Measurements from ENCODE around the gene CASKIN1.

CASKIN1 gene, protein sequence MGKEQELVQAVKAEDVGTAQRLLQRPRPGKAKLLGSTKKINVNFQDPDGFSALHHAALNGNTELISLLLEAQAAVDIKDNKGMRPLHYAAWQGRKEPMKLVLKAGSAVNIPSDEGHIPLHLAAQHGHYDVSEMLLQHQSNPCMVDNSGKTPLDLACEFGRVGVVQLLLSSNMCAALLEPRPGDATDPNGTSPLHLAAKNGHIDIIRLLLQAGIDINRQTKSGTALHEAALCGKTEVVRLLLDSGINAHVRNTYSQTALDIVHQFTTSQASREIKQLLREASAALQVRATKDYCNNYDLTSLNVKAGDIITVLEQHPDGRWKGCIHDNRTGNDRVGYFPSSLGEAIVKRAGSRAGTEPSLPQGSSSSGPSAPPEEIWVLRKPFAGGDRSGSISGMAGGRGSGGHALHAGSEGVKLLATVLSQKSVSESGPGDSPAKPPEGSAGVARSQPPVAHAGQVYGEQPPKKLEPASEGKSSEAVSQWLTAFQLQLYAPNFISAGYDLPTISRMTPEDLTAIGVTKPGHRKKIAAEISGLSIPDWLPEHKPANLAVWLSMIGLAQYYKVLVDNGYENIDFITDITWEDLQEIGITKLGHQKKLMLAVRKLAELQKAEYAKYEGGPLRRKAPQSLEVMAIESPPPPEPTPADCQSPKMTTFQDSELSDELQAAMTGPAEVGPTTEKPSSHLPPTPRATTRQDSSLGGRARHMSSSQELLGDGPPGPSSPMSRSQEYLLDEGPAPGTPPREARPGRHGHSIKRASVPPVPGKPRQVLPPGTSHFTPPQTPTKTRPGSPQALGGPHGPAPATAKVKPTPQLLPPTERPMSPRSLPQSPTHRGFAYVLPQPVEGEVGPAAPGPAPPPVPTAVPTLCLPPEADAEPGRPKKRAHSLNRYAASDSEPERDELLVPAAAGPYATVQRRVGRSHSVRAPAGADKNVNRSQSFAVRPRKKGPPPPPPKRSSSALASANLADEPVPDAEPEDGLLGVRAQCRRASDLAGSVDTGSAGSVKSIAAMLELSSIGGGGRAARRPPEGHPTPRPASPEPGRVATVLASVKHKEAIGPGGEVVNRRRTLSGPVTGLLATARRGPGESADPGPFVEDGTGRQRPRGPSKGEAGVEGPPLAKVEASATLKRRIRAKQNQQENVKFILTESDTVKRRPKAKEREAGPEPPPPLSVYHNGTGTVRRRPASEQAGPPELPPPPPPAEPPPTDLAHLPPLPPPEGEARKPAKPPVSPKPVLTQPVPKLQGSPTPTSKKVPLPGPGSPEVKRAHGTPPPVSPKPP (N-terminal part only)

DNA sequence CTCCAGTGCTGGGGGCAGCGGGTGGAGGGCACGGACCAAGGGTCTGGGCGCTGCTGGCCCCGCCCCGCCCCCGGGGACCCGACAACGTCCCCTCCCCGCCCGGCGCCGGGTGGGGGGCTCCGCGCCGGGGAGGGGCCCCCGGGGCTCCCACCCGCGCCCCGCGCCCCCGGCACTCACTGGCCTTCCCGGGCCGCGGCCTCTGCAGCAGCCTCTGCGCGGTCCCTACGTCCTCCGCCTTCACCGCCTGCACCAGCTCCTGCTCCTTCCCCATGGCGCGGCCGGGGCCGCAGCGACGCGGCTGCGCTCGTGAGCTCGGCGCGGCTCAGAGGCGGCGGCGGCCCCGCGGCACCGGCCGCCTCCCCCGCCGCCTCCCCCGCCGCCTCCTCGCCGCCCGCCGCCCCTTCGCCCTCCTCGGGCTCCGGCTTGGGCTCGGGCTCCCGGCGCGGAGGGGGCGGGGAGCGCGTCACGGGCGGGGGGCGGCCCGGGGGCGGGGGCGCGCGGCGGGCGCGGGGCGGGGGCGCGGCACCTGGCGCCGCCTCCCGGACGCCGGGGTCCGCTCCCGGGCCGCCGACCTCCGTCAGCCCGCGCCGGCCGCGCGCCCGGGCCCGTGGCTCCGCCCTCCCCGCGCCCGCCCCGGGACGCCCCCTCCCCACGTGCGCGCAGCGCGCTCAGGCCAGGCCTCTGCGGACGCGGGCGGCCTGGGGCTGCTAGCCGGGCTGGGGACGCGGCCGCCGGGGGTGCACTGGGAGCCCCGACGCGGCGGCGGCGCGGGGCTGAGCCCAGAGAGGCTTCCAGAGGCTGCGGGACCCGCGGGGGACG, at the start of gene CASKIN1:
TSS of gene CASKIN1 (minus strand) at position 444 of the 819 bp plus-strand sequence. CDS start at position 271, 173 bp downstream.
- no peak for DNase-seq (ENCODE audit: extremely low read depth, low read depth)

DNA sequence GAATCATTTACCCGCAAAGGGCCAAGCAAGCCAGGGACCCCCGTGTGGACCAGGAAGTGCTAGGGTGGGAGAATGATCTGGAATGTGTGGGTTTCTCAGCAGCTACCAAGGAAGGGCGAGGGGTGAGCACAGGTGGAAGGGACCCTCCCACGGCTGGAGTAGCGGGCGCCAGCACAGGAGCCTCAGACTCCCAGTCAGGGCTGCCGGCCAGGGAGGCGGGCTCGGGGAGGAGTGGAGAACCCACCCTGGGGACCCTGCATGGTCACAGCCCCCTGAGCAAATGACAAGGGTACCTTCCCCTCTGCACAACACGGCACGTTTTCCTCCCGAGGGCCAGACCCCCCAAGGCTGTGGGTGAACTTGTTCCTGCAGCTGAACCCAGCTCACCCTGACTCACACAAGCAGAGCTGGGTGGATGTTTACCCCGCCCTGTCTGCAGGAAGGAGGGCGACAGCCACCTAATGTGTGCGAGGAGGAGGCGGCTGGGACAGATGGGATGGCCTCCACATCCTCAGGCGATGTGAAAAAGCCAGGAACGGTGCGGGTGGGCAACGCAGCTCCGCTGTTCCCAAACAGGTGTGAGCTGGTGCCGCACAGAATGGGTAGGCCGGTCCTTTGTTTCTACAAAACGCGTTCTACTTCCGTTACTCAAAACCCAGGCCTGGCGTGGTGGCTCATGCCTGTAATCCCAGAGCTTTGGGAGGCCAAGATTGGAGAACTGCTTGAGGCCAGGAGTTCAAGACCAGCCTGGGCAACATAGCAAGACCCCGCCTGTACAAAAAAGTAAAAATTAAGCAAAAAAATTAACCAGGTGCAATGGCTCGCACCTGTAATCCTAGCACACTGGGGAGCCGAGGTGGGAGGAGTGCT, 48.8 kb upstream of the CASKIN1 start:
- no peak for DNase-seq (ENCODE audit: extremely low read depth, low read depth)
- TF ChIP-seq, protein P1, sequence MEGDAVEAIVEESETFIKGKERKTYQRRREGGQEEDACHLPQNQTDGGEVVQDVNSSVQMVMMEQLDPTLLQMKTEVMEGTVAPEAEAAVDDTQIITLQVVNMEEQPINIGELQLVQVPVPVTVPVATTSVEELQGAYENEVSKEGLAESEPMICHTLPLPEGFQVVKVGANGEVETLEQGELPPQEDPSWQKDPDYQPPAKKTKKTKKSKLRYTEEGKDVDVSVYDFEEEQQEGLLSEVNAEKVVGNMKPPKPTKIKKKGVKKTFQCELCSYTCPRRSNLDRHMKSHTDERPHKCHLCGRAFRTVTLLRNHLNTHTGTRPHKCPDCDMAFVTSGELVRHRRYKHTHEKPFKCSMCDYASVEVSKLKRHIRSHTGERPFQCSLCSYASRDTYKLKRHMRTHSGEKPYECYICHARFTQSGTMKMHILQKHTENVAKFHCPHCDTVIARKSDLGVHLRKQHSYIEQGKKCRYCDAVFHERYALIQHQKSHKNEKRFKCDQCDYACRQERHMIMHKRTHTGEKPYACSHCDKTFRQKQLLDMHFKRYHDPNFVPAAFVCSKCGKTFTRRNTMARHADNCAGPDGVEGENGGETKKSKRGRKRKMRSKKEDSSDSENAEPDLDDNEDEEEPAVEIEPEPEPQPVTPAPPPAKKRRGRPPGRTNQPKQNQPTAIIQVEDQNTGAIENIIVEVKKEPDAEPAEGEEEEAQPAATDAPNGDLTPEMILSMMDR (IDR thresholded peaks at IDR 0.05; ENCODE audit: low read depth, low read length) = no peak

More for the DNA sequence above, at the start of gene CASKIN1:
- TF ChIP-seq, protein P1 (IDR thresholded peaks at IDR 0.05; ENCODE audit: low read depth, low read length) = no peak

DNA sequence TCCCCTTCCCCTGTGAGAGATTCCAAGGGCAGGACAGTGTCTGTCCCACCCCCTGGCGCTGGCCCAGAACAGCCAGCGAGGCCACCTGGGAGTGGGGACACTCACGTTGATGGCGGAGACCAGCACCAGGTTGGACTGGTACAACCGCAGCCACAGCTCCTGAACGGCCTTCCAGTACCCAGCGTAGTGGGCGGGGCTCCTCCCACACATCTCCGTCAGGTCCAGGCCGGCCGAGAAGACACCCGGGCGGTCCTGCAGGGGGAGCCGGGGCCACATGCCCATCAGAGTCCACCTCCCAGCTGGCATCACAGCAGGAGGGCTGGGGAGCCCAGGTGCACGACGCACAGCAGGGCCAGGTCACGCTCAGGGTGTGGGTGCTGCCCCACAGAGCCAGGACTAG, 47.9 kb upstream of the CASKIN1 start:
- TF ChIP-seq, protein P1 (IDR thresholded peaks at IDR 0.05; ENCODE audit: low read depth, low read length) = no peak
- DNase-seq (ENCODE audit: extremely low read depth, low read depth) = no peak

DNA sequence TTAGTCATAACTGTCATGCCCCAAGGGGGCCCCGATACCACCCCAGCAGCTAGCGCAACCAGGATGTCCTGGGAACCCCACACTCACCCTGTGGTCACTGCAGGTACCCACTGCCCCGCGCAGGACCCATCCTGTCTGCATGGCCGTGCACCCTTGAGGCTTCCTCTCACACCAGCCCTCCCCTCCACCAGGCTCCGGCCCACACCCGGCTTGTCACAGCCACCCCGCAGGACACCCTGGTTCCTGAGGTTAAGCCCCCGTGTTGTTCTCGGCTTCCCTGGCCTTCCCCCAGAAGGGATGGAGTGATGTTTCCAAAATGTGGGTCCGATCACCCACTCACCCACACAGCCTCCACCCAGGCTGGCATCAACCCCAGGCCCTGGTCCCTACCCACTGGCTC, 47.4 kb upstream of the CASKIN1 start:
- DNase-seq (ENCODE audit: extremely low read depth, low read depth) = no peak
- TF ChIP-seq, protein P1 (IDR thresholded peaks at IDR 0.05; ENCODE audit: low read depth, low read length) = no peak

DNA sequence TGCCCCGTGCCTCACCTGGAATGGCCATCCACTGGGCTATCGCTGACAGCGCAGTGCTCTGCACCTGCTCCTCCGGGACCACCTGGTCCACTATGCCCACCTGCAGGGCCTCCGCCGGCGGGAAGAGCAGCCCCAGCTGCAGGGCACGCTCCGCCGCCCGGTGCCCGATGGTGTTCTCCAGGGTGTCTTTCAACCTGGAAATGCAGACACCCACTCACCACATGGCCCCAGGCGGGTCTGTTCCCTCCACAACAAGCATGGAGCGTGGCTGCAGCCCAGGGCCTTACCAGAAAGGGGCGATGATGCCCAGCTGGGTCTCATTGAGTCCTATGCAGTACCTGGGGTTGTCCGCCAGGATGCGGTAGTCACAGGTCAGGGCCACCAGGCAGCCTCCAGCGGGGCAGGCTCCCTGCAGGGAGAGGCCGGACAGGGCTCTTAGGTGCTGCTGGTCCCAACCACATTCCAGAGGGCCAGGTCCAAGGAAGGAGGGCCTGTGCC, 46.7 kb upstream of the CASKIN1 start:
- no peak for DNase-seq (ENCODE audit: extremely low read depth, low read depth)

More for the DNA sequence above, 46.7 kb upstream of the CASKIN1 start:
- TF ChIP-seq, protein P1 (IDR thresholded peaks at IDR 0.05; ENCODE audit: low read depth, low read length) = no peak
